Vagina (tissue), 2 donors: Measurements from ENCODE around the gene B3GNT2.

Experiments
- POLR2A ChIP-seq, 2 donors: fragments of 450-650 bp; IDR thresholded peaks; one replicate each; pipeline ENCODE4 v1.6.1; 2017; ENCODE audit warnings: antibody characterized with exemption in 2 of 2, mild to moderate bottlenecking in 2 of 2, moderate library complexity in 2 of 2
- POLR2AphosphoS5 ChIP-seq, 2 donors: sonication (generic); formaldehyde crosslinking; IDR thresholded peaks; one replicate each; pipeline ENCODE4 v1.9.0; 2017; ENCODE audit warnings: antibody characterized with exemption in 2 of 2, mild to moderate bottlenecking in 2 of 2, low read depth in 1 of 2; ENCODE audit not compliant: insufficient read depth in 1 of 2
- TF ChIP-seq, protein P1 (sequence below), 3 experiments: fragments of 450-650 bp in 2 of 3; fragments of 200-600 bp in 1 of 3; sonication (generic) in 1 of 3; IDR thresholded peaks; one replicate each; pipeline ENCODE4 v1.5.1; 2017 to 2019; ENCODE audit warnings: antibody characterized with exemption in 3 of 3, mild to moderate bottlenecking in 2 of 3, moderate library complexity in 2 of 3

DNA sequence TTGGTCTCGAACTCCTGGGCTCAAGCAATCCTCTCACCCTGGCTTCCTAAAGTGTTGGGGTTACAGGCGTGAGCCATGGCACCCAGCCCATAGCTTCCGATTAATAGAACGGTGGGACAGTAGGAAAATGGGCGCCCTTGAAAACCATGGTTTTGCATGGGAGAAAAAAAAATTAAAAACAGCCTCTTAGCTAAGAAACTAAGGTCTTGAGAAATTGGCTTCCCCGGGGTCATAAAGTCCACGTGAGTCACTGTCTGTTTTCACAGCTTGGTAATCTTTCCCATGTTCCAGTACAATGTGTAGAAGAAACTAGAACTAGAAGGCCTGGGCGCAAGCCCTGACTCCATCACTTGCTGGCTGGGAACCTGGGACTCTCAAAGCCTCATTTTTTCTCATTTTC lies 20.7 kb downstream of the B3GNT2 start:
- TF ChIP-seq, protein P1, sequence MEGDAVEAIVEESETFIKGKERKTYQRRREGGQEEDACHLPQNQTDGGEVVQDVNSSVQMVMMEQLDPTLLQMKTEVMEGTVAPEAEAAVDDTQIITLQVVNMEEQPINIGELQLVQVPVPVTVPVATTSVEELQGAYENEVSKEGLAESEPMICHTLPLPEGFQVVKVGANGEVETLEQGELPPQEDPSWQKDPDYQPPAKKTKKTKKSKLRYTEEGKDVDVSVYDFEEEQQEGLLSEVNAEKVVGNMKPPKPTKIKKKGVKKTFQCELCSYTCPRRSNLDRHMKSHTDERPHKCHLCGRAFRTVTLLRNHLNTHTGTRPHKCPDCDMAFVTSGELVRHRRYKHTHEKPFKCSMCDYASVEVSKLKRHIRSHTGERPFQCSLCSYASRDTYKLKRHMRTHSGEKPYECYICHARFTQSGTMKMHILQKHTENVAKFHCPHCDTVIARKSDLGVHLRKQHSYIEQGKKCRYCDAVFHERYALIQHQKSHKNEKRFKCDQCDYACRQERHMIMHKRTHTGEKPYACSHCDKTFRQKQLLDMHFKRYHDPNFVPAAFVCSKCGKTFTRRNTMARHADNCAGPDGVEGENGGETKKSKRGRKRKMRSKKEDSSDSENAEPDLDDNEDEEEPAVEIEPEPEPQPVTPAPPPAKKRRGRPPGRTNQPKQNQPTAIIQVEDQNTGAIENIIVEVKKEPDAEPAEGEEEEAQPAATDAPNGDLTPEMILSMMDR (IDR thresholded peaks at IDR 0.05): no peak
- TF ChIP-seq POLR2A (IDR thresholded peaks at IDR 0.05) (no peak), POLR2AphosphoS5 (IDR thresholded peaks at IDR 0.05; ENCODE audit: insufficient read depth in 1 of 2, low read depth in 1 of 2) (peak; percentile 24 to 66)
